GM19468 (cell line): Measurements from ENCODE around the gene C2orf74.

Experiments used
- ATAC-seq: cut with Tn5 transposase; IDR thresholded peaks from one replicate; pipeline ENCODE4 v1.9.1; 2021; ENCODE audit warnings: mild to moderate bottlenecking, moderate library complexity, moderate number of reproducible peaks; ENCODE audit not compliant: unreplicated experiment; ENCODE audit errors: extremely low read depth

C2orf74 gene

DNA sequence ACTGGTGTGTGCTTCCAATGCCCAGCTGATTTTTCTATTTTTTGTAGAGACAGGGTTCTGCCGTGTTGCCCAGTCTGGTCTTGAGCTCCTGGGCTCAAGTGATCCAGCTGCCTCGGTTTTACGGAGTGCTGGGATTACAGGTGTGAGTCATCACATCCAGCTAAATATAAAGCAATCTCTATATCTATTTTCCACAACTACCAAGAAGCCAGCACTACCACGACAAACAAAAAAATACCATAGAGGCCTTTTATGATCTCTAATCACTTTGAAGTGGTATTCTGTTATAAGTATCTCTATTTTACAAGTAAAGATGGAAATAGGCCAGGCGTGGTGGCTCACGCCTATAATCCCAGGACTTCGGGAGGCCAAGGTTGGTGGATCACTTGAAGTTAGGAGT lies 34.7 kb downstream of the C2orf74 start:
- ATAC-seq = no peak

DNA sequence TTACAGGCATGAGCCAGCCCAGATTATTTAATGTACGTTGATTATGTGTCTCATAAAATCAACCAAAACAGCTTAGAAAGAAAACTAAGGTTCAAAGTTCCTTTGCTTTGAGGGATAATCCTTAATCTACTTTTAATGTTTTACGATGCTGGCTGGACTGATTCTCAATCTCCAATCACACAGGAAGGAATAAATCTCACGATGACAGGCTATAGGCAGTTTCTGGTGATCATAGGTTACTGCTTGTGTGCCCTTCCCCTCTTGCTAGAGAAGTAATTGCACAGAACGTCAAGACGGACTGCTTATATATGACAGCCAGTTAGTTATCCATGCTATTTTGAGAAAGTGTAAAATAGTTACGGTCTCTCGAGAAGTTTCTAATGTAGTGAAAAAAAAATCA lies 43.1 kb downstream of the C2orf74 start:
- no peak for ATAC-seq

DNA sequence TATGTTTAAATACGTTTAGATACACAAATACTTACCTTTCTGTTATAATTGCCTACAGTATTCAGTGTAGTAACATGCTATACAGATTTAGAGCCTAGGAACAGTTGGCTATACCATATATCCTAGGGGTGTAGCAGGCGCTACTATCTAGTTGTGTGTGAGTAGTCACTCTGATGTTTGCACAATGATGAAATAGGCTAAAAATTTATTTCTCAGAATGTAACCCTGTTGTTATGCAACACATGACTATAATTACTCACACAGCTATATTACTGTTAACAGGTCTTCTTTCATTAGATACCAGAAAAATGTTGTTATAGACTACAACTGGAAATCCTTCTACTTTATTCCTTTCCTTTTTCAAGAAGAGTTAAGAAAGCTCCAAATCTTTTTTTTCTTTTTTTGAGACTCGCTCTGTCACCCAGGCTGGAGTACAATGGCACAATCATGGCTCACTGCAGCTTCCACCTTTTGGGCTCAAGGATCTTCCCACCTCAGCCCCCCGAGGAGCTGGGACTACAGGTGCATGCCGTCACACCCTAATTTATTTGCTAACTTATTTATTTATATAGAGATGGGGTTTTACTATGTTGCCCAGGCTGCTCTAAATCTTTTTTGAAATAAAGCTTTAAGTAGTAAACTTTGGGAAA lies 48.5 kb downstream of the C2orf74 start:
- no peak for ATAC-seq

DNA sequence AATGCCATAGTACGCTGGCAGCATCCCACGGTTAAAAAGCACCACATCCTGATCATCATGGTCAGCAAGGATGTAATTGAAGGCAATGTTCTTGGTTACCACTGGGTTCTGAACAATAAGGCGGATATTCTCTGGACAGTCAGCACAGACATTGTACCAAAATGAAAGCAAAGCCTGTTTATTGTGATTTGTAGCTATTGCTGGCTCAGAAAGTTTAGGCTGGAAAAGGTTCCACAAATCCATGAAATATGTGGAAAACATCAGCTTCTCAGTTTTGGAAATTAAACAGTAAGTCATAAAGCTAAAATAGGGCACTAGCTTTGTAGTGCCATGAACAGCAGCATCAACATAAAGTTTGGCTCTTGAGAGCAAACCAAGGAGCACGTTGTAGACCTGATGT lies 52.2 kb downstream of the C2orf74 start:
- no peak for ATAC-seq
